HuH-7 (cell line): ENCODE measurements around the gene EXOC7.
"Not testable (repeated sequence)": the region's sequence is repeated elsewhere in the genome, so short reads cannot be mapped to it uniquely, and the experiment has no call there.

ENCODE experiments used
- DNase-seq: peaks from one replicate; pipeline ENCODE4 v3.0.0; 2011; ENCODE audit warnings: low spot score

The EXOC7 gene

GRCh38 chr17:76072148-76072858 lies 31.3 kb downstream of the EXOC7 start, which contains the start of gene SRP68:
SRP68 (minus strand) TSS chr17:76072517; CDS start chr17:76072491, 26 bp downstream.
- peak; percentile 97 for DNase-seq

GRCh38 chr17:76071531-76072147 lies 31.9 kb downstream of the EXOC7 start:
- peak; percentile 39 for DNase-seq

GRCh38 chr17:76065775-76066174 lies 37.8 kb downstream of the EXOC7 start:
- no peak for DNase-seq

GRCh38 chr17:76063875-76064546 lies 39.6 kb downstream of the EXOC7 start:
- no peak for DNase-seq

GRCh38 chr17:76058264-76058663 lies 45.3 kb downstream of the EXOC7 start:
- not testable (repeated sequence) for DNase-seq

GRCh38 chr17:76056882-76057281 lies 46.7 kb downstream of the EXOC7 start:
- DNase-seq, result no peak

GRCh38 chr17:76054112-76054476 lies 49.5 kb downstream of the EXOC7 start:
- DNase-seq, result no peak

- DNase-seq, result no peak
Measured at GRCh38 chr17:76053246-76054111, 50.1 kb downstream of the EXOC7 start.

GRCh38 chr17:76051561-76051960 lies 52.0 kb downstream of the EXOC7 start:
- DNase-seq, result no peak

GRCh38 chr17:76050538-76051467 lies 52.8 kb downstream of the EXOC7 start:
- no peak for DNase-seq

GRCh38 chr17:76049836-76050537 lies 53.6 kb downstream of the EXOC7 start:
- DNase-seq, result no peak

GRCh38 chr17:76049239-76049638 lies 54.3 kb downstream of the EXOC7 start:
- no peak for DNase-seq

- no peak for DNase-seq
Measured at GRCh38 chr17:76048711-76049110, 54.9 kb downstream of the EXOC7 start.

- no peak for DNase-seq
Measured at GRCh38 chr17:76048025-76048605, 55.5 kb downstream of the EXOC7 start.

GRCh38 chr17:76046064-76046463 lies 57.5 kb downstream of the EXOC7 start:
- no peak for DNase-seq

GRCh38 chr17:76044475-76045007 lies 59.0 kb downstream of the EXOC7 start:
- DNase-seq, result not testable (repeated sequence)

- DNase-seq, result not testable (repeated sequence)
Measured at GRCh38 chr17:76042868-76043267, 60.7 kb downstream of the EXOC7 start.

- DNase-seq, result no peak
Measured at GRCh38 chr17:76040376-76040775, 63.2 kb downstream of the EXOC7 start.

GRCh38 chr17:76039121-76039520 lies 64.5 kb downstream of the EXOC7 start:
- no peak for DNase-seq

GRCh38 chr17:76038050-76038449 lies 65.5 kb downstream of the EXOC7 start:
- DNase-seq, result no peak
